Dermis blood vessel endothelial cell (primary cell): ENCODE measurements around the gene NAALADL2. TPM values are rescaled to one million over a fixed set of nuclear protein-coding genes. Genes with fewer than 3 reads are reported as not detected.
A peak's percentile ranks its signal among the peaks of the same experiment; 100 is the strongest.
"Not testable (repeated sequence)": the region's sequence is repeated elsewhere in the genome, so short reads cannot be mapped to it uniquely, and the experiment has no call there.

Source experiments
- DNase-seq: peaks from one replicate; pipeline ENCODE4 v3.0.0; 2010
- total RNA-seq: library from RNA; depleted of rRNA; stranded (reverse); fragments of >200 nt; gene quantifications from 2 replicates; pipeline ENCODE4 v1.2.3, GENCODE V29; 2014

NAALADL2 gene
- total RNA-seq, 1 donor from 2014 or later: 1.4 TPM

- no peak for DNase-seq
These were observed 218.1 kb downstream of the NAALADL2 start for GRCh38 chr3:175077216-175077615.

- no peak for DNase-seq
These were observed 223.5 kb downstream of the NAALADL2 start for GRCh38 chr3:175082631-175083030.

GRCh38 chr3:175087128-175087527 is 228.0 kb downstream of the NAALADL2 start:
- DNase-seq: not testable (repeated sequence)

DNA sequence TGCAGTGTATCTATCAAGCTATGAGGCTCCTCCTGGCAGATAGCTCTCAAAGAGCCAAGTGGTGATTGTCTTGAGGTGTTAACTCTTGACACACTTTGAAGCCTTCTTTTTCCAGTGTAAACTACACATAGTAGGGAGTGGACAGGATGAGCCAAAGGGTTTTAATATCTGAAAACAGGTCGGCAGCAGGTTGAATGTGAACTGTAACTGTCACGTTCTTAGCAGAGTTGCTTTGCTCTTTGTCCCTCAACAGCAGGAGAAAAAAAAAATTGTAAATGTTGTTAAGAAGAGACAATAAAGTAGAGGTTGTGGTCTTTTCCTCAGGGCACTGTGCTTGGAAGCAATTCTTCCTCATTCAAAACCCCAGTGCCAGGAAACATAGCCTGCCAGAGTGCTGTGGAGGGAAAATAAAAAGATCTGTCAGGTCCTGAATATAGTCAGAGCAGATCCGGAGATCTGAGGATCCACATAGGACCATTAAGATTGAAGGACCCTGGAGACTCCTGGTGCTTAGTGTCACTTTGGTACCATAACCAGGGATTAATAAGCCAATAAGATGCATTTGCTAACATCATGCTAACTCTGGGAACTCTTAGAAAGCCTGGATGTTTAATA is 229.7 kb downstream of the NAALADL2 start:
- no peak for DNase-seq

DNA sequence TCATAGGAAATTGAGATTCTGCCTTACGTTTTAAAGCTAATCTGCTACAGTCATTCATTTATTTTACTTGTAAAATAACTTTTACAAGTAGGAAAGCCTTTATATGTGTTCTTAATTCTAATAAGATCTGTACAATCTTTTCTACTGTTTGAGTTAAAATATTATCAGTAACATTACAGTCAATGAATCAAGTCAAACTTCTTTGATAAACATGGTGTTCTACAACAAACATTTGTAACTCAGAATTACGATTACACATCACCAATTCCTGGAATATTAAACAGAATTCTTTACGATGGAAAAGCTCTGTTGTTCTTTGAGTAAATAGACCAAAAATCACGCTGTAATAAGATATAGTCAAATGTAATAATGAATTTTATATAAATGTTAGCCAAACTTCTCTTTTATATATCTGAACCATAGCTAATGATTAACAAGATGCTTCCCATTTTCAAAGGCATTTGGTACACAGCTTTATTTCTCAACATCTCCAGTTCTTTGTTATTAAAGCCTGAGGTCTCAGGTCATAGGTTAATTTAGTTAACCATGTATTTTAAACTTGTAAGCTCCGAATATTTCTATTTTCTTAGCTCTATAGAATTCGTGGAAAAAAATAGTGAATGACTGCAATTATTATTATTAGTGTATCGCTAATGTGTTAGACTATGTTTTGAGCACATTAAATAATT is 232.4 kb downstream of the NAALADL2 start:
- no peak for DNase-seq

- no peak for DNase-seq
These were observed 234.6 kb downstream of the NAALADL2 start for GRCh38 chr3:175093748-175094147.

DNA sequence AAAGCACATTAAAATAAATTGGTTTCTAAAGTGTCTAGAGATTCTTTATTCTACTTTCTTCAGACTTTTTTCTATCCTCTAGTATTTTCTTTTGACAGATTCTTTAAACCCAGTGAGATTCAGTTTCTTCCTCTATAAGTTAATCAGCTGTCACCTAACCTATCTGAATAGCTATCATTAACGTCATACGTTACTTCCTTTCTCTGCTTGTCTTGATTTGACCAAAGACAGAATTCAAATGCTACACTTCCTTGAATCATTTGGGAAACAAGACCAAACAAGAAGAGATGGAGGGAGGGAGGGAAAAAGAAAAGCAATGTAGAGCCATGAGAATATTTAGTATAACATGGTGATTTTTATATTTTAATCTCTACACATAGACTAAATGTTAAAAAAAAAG is 235.2 kb downstream of the NAALADL2 start:
- DNase-seq: no peak

DNA sequence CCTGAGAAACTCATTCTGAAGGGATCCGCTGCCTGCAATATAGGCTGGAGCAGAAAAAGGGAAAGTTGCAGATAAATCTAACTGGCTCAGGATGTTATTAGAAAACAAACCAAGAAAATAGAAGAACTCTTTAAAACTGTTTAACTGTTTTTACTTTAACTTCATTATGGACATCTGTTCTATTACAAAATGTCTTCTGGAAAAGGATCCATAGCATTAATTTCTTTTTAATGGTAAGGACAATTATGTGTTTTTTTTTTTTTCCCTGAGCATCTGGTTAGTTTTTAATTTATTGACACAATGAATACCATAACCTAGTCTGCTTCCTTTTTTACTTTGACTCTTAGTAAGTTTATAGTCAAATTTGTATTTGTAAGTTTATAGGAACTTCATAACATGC is 239.5 kb downstream of the NAALADL2 start:
- no peak for DNase-seq

GRCh38 chr3:175102161-175102560 is 243.0 kb downstream of the NAALADL2 start:
- DNase-seq: no peak

- no peak for DNase-seq
These were observed 244.2 kb downstream of the NAALADL2 start for GRCh38 chr3:175103298-175103697.

DNA sequence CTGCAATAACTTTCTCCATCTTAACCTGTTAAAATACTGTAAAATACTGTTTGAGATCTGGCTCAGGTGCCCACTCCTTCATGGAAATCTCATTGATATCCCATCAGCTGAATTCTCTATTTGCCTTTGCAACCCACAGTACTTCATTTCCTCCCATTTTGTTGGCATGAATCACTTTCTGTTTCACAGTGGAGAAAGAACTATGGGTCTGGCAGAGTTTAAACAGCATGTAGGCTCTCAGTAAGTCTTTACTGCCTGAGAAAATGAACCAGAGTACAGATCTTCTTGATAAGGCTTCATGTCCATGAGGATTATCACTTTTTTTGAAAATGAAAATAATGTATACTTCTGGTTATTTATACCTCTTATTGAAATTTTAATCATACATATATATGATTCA is 245.9 kb downstream of the NAALADL2 start:
- no peak for DNase-seq

GRCh38 chr3:175107231-175107630 is 248.1 kb downstream of the NAALADL2 start:
- no peak for DNase-seq

GRCh38 chr3:175107995-175108394 is 248.9 kb downstream of the NAALADL2 start:
- no peak for DNase-seq

DNA sequence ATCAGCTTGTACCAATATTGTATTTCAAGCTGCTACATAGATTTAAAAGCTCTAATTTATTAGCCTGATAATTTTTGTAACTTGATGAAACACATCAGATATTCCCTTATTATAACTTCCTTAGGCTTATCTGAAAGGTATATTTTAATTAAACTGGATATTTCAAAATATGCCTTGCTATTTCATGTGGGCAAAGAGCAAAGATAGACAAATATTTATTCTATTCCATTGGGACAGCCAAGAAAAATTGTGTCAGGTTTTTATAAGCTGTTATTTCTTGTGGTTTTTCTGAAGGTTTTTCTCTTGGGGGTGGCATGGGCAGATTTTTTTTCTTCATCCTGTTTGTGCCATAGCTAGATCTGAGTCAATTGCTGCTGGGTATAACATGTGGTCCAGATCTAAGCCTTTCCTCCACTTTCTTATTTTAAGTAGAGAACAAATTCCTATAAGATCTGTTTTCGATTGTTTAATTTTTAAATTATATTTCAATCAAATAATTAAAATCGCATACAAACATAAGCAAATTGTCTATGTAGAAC is 249.5 kb downstream of the NAALADL2 start:
- DNase-seq: no peak

- DNase-seq: no peak
These were observed 251.9 kb downstream of the NAALADL2 start for GRCh38 chr3:175111036-175111435.

DNA sequence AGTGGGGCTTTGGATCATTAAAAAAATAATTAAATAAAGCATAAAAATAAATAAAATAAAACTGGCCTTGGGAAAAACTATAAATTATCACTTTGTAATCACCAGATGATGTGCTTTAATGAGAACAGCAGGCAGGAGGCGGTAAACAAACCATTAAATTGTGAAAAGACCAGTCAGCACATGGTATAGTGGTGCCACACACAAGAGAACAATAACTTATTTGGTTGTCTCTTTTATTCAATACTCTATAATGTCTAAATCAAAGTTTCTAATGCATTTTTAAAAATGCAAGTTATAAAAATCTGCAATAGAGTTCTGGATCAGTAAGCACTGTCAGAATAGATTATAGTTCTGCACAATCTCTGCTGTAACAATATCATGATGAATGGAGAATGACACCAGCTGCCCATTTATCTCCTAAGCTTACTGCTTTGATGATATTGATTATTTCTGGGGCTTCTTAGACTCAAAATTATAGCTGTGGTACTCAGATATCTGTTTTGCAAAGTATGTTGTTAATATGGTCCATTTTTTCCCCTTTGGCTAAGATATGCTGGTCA is 259.3 kb downstream of the NAALADL2 start:
- DNase-seq: no peak

GRCh38 chr3:175121225-175121624 is 262.1 kb downstream of the NAALADL2 start:
- DNase-seq: no peak

DNA sequence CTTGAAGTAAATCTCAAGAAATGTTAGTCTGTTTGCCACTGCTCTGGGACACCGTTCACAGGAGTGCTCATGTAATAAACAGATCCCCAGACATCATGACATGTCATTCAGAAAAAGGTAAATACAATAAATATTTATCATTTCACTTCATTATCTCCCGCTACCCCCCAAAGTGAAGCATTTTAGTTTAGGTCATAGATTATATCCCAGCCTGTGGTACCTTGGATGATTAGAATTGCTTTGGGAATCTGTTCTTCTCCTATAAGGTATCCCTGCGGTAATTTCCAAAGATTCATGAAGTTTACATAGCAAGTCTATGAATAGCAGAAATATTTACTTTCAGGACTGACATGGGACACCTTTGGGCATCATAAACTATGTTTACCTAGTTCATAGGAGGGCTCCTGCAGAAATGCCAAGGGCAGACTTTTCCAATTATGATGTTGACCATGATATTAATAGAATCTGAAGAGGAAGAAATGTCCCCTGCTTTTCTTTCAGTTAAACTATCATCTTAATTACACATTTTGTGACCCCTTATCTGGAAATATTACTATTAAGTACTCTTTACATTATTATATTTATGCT is 268.0 kb downstream of the NAALADL2 start:
- no peak for DNase-seq

GRCh38 chr3:175129126-175129525 is 270.0 kb downstream of the NAALADL2 start:
- DNase-seq: no peak

- DNase-seq: no peak
These were observed 270.4 kb downstream of the NAALADL2 start for GRCh38 chr3:175129571-175129970.

DNA sequence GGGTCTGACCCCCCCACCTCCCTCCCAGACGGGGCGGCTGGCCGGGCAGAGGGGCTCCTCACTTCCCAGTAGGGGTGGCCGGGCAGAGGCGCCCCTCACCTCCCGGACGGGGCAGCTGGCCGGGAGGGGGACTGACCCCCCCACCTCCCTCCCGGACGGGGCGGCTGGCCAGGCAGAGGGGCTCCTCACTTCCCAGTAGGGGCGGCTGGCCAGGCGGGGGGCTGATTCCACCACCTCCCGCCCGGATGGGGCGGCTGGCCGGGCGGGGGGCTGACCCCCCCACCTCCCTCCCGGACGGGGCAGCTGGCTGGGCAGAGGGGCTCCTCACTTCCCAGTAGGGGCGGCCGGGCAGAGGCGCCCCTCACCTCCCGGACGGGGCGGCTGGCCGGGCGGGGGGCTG is 272.7 kb downstream of the NAALADL2 start:
- not testable (repeated sequence) for DNase-seq

DNA sequence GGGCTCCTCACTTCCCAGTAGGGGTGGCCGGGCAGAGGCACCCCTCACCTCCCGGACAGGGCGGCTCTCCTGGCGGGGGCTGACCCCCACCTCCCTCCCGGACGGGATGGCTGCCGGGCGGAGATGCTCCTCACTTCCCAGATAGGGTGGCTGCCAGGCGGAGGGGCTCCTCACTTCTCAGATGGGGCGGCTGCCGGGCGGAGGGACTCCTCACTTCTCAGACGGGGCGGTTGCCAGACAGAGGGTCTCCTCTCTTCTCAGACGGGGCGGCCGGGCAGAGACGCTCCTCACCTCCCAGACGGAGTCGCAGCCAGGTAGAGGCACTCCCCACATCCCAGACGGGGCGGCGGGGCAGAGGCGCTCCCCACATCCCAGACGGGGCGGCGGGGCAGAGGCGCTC is 273.6 kb downstream of the NAALADL2 start:
- DNase-seq: not testable (repeated sequence)

DNA sequence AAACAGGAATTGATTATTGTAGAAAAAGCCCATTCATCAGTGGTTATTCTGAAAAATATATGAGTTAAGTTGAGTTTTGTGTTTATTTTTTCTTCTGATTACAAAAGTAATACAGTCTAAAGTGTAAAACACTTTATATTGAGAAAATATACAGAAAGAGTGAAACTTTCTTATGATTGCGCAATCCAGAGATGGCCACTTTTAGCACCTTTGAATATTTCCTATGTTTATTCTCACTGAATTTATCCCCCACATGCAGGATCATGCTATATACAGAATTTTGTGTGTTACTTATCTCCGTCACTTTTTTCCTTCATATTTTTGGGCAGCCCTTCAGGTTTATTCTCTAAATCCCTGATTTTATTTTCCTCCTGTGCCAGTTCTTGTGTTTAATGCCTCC is 285.2 kb downstream of the NAALADL2 start:
- no peak for DNase-seq

DNA sequence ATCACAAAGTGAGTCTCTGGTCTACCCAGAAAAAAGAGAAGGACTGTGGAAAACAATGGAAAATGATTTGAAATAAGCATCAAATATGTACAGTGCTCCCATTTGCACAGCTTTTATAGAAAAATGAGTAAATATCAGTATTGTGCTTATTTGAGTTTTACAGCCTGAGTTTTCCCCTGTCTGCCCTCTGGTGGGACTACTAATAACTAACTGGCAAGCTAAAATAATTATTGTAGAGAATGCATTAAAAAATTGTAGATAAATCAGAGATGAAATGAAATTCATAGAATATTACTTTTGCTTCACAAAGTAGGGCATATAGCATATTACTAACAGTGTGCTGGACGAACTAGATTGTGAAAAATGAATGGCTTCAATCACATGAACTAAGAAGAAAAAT is 287.1 kb downstream of the NAALADL2 start:
- DNase-seq: peak; percentile 6
